ENCODE measurements around the gene TK1. TPM values are rescaled to one million over a fixed set of nuclear protein-coding genes. Genes with fewer than 3 reads are reported as not detected.

The TK1 gene
- total RNA-seq, 1 experiment from 2014 or later = 190 TPM

- TF ChIP-seq, protein P1, sequence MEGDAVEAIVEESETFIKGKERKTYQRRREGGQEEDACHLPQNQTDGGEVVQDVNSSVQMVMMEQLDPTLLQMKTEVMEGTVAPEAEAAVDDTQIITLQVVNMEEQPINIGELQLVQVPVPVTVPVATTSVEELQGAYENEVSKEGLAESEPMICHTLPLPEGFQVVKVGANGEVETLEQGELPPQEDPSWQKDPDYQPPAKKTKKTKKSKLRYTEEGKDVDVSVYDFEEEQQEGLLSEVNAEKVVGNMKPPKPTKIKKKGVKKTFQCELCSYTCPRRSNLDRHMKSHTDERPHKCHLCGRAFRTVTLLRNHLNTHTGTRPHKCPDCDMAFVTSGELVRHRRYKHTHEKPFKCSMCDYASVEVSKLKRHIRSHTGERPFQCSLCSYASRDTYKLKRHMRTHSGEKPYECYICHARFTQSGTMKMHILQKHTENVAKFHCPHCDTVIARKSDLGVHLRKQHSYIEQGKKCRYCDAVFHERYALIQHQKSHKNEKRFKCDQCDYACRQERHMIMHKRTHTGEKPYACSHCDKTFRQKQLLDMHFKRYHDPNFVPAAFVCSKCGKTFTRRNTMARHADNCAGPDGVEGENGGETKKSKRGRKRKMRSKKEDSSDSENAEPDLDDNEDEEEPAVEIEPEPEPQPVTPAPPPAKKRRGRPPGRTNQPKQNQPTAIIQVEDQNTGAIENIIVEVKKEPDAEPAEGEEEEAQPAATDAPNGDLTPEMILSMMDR (IDR thresholded peaks at IDR 0.05; ENCODE audit: insufficient read depth in 1 of 2, low read depth in 1 of 2, low read length in 1 of 2, severe bottlenecking in 1 of 2, unreplicated experiment in 1 of 2) = no peak
- Mint-ChIP-seq H3K27me3 (ENCODE audit: insufficient read depth, unreplicated experiment) (no peaks in the 10 kb centered on the region), H3K27ac (ENCODE audit: unreplicated experiment) (no peak overlapping the region), H3K36me3 (ENCODE audit: insufficient read depth, unreplicated experiment) (peaks cover 29% of the 10 kb centered on the region), H3K9me3 (ENCODE audit: unreplicated experiment) (no peaks in the 10 kb centered on the region), H3K4me3 (ENCODE audit: unreplicated experiment) (no peak overlapping the region), H3K4me1 (ENCODE audit: low read depth, unreplicated experiment) (peaks cover 8% of the 10 kb centered on the region)
- ChIA-PET POLR2A (no interaction called here), CTCF (no interaction called here)
- Histone ChIP-seq H3K9me3 (no peaks in the 10 kb centered on the region), H3K4me1 (peaks cover 11% of the 10 kb centered on the region), H3K4me3 (ENCODE audit: low read depth, low read length) (no peak overlapping the region), H3K36me3 (ENCODE audit: control insufficient read depth, insufficient read depth, low read length) (peaks cover 4% of the 10 kb centered on the region), H3K27me3 (replicated peaks; ENCODE audit: control insufficient read depth, insufficient read depth, low read length) (no peaks in the 10 kb centered on the region)
- DNase-seq = no peak
- BruUV-seq (replicated peaks) = no TSS peak
- intact Hi-C loops (cut with micrococcal nuclease; ENCODE audit: unreplicated experiment) = no loop called here
Measured at GRCh38 chr17:78200451-78200850, 13.6 kb upstream of the TK1 start.

GRCh38 chr17:78197147-78197832 lies 10.4 kb upstream of the TK1 start:
- ChIA-PET POLR2A (no interaction called here), CTCF (interaction anchor here (2.0 kb wide), 1 partner anchor 11 kb away, joined by 17 read pairs; the partner anchor contains the start of genes AFMID and TK1)
- no TSS peak for BruUV-seq (replicated peaks)
- H3K4me3 Mint-ChIP-seq (ENCODE audit: unreplicated experiment) = no peak overlapping the region
- peaks cover 50% of the 10 kb centered on the region for H3K36me3 Mint-ChIP-seq (ENCODE audit: insufficient read depth, unreplicated experiment)
- peaks cover 8% of the 10 kb centered on the region for H3K4me1 Mint-ChIP-seq (ENCODE audit: low read depth, unreplicated experiment)
- H3K9me3 Mint-ChIP-seq (ENCODE audit: unreplicated experiment) = no peaks in the 10 kb centered on the region
- intact Hi-C loops (cut with micrococcal nuclease; ENCODE audit: unreplicated experiment) = no loop called here
- Histone ChIP-seq H3K9me3 (no peaks in the 10 kb centered on the region), H3K4me3 (ENCODE audit: low read depth, low read length) (no peak overlapping the region), H3K4me1 (peaks cover 11% of the 10 kb centered on the region), H3K27me3 (replicated peaks; ENCODE audit: control insufficient read depth, insufficient read depth, low read length) (no peaks in the 10 kb centered on the region), H3K36me3 (ENCODE audit: control insufficient read depth, insufficient read depth, low read length) (peaks cover 4% of the 10 kb centered on the region)
- TF ChIP-seq, protein P1 (IDR thresholded peaks at IDR 0.05; ENCODE audit: insufficient read depth in 1 of 2, low read depth in 1 of 2, low read length in 1 of 2, severe bottlenecking in 1 of 2, unreplicated experiment in 1 of 2) = no peak
- H3K27ac Mint-ChIP-seq (ENCODE audit: unreplicated experiment) = no peak overlapping the region
- DNase-seq = no peak
- H3K27me3 Mint-ChIP-seq (ENCODE audit: insufficient read depth, unreplicated experiment) = no peaks in the 10 kb centered on the region

- CTCF ChIA-PET = no interaction called here
- peaks cover 11% of the 10 kb centered on the region for H3K4me1 ChIP-seq
- Mint-ChIP-seq H3K27ac (ENCODE audit: unreplicated experiment) (no peak overlapping the region), H3K9me3 (ENCODE audit: unreplicated experiment) (no peaks in the 10 kb centered on the region), H3K27me3 (ENCODE audit: insufficient read depth, unreplicated experiment) (no peaks in the 10 kb centered on the region), H3K36me3 (ENCODE audit: insufficient read depth, unreplicated experiment) (peaks cover 56% of the 10 kb centered on the region), H3K4me3 (ENCODE audit: unreplicated experiment) (no peak overlapping the region), H3K4me1 (ENCODE audit: low read depth, unreplicated experiment) (peaks cover 8% of the 10 kb centered on the region)
- TSS peak; percentile 12 for BruUV-seq (replicated peaks)
- H3K36me3 ChIP-seq (ENCODE audit: control insufficient read depth, insufficient read depth, low read length) = peaks cover 4% of the 10 kb centered on the region
- no peaks in the 10 kb centered on the region for H3K9me3 ChIP-seq
- TF ChIP-seq, protein P1 (IDR thresholded peaks at IDR 0.05; ENCODE audit: insufficient read depth in 1 of 2, low read depth in 1 of 2, low read length in 1 of 2, severe bottlenecking in 1 of 2, unreplicated experiment in 1 of 2) = no peak
- no peak overlapping the region for H3K4me3 ChIP-seq (ENCODE audit: low read depth, low read length)
- POLR2A ChIA-PET = no interaction called here
- H3K27me3 ChIP-seq (replicated peaks; ENCODE audit: control insufficient read depth, insufficient read depth, low read length) = no peaks in the 10 kb centered on the region
- intact Hi-C loops (cut with micrococcal nuclease; ENCODE audit: unreplicated experiment) = no loop called here
- no peak for DNase-seq
Measured at GRCh38 chr17:78196716-78197115, 9.9 kb upstream of the TK1 start.
